Measurements from ENCODE around the gene BMP10.

Gene BMP10

GRCh38 chr2:68819556-68819955 is 51.6 kb downstream of the BMP10 start:
- no peak for DNase-seq (ENCODE audit: low spot score)

- no peak for DNase-seq (ENCODE audit: low spot score)
These were observed 53.9 kb downstream of the BMP10 start for GRCh38 chr2:68817306-68817705.
